NCI-H128 (cell line): ENCODE measurements around the gene SAMD1.

Source experiments
- DNase-seq: peaks from one replicate; lab custom pipeline; 2025; ENCODE audit not compliant: unreplicated experiment; lab: John Stamatoyannopoulos, UW

The SAMD1 gene

DNA sequence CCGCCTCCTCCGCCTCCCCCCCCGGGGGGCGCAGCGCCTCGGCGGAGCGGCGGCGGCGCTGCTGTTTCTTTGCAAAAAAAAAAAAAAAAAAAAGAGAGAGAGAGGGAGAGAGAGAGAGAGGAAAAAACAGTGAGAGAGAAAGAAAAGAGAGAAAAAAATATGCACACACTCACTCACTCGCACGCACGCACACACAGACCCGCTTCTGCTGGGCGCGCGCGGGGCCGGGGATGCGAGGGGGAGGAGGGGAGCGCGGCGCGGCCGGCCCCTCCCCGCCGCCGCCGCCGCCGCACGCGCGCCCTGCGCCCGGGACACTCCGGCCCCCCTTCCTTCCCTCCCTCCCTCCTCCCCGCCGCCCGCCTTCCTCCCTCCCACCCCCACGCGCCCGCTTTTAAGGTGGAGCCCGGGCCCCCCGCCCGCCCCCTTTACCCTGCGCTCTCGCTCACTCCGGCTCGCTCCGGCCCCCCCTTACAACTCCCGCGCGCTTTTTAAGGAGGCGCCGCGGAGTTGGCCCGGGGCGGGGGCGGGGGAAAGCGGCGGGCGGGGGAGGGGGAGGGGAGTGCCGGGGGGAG is at the start of gene SAMD1:
TSS of gene SAMD1 (minus strand) at position 243 of the 572 bp plus-strand sequence.
- peak; percentile 74 for DNase-seq

DNA sequence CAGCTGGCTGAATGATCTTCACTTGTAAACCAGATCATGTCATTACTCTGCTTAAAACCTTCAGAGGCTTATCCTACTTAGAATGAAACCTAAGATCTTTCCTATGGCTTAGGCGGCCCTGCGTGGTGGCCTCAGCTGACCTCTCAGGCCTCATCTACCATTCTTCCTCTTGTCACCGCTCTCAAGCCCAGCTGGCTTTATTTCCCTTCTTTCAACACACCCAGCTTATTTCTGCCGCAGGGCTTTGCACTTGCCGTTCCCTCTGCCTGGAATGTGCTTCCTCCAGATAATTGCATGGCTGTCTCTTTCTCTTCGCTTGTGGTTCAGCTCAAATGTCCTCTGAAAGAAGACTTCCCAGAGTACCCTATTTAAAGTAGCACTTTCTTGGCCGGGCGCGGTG is 49.4 kb upstream of the SAMD1 start:
- no peak for DNase-seq

DNA sequence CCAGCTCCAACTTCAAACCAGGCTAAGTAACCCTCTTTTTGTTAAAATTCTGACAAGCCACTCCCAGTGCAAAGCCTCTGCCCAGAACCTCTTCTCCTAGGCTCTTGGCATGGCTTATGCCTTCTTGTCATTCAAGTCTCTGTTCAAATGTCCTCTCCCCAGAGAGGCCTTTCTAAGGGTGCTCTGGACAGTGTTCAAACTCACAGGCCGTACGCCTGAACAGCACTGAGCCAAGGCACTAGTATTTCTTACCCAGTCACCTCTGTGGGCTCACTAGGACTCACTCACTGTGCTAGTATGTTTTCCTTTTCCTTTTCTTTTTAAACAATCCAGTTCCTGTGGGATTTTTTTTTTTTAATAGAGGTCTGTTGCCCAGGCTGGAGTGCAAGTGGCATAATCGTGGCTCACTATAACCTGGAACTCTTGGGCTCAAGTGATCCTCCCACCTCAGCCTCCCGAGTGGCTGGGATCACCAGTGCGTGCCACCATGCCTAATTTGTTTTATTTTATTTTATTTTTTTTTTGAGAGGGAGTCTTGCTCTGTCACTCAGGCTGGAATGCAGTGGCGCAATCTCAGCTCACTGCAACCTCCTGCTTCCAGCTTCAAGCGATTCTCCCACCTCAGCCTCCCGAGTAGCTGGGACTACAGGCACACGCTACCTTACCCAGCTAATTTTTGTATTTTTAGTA is 48.2 kb upstream of the SAMD1 start:
- no peak for DNase-seq

DNA sequence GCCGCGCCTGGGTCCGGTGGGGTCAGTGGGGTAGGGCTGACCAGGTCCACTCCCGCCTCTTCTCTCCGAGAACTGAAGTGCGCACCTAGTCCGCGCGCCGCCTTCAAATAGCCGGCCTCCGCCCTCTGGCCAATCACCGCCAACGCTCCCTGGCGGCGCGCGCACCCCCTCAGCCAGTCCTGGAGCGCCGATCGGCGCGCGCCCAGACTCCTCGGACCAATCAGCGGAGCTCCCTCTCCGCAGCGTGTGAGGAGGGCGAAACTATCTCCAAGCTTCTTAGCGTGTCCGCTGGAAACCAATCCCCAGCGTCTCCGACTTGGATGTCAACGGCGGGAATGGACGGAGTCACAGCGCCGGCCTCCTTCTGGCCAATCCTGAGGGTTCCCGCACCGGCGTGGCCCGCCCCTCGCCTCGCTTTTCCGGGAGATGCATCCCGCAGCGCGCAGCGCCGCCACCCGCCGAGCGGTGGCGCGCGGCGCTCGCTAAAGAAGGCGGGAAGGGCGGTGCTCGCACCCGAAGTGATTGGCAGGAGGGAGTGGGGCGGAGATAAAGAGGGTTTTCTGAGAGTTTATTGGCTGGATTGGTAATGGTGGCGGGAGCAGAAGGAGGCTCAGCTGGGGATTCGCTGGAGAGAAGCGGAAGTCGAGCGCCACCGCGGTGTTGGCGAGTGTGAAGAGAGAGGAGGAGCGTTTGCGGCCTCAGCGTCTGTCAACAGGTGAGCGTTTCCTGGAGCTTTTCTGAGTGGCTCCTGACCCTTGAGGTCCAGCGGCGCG is 46.1 kb upstream of the SAMD1 start, which contains the start of gene ASF1B:
TSS of gene ASF1B (minus strand) at position 81 of the 773 bp plus-strand sequence. CDS start 133 bp downstream, outside the sequence.
- DNase-seq = peak; percentile 99

DNA sequence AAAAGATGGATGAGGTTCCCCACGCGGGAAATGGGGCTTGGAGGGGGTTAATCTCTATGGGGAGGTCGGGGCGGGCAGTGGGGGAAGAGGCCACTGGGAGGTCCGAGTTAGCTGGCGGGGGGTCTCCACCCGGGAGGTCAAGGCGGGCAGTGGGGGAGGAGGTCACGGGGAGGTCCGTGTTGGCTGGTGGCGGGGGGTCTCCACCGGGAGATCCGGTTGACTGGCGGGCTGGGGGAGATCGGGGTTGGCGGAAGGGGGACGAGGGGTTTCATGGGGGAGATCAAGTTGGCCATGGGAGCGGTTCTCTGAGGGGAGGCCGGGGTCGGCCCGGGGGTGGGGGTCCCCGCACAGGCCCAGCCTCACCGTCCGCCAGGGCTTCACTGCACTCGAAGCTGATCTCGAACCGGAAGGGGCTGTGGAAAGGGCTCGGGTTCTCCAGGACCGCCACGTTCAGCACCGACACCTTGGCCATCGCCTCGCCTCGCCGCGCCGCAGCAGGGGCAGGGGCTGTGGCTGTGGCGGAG is 45.5 kb upstream of the SAMD1 start:
- DNase-seq = no peak

DNA sequence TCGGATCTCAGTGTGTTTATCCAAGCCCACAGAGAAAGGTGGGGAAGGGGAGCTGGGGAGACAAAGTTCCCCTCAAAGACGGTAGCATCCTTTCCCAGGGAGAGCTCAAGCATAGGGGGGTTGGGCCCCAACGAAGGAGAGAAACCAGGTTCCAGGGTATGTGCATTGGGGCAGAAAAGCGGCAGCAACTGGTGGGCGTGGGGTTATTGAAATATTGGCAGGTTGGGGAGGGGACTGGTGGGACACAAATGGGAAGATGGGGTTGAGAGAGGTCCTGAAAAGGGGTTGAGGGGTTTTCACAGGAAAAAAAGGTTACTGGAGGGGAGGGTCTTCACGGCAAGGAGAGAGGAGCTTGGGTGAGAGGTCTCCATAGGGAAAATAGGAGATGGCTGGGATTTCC is 44.8 kb upstream of the SAMD1 start:
- no peak for DNase-seq

DNA sequence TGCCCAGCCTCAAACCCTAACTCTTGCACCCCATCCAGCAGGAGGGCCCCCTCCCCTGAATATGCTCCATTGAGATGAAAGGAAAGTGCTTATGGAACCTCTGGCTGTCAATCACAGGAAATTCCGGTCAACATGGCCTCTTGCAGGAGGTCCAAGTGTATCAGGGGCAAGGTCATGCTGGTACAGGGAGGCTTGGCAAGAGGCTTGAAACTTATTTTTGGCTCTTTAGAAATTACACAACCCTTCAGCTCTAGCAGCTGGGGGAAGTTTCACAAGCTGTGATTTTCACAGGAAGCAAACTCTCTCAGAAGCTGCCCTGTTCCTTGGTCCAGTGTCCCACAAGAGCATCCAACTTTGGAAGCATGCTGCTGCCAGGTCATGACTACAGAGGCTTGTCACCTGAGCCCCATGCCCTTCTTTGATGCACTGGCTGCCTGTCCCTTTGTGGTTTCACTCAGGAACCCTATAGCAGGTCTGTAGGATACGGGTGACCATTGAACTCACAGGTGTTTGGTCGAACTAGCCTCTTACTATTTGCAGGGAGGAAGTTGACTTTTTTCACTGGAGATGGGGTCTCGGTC is 37.5 kb upstream of the SAMD1 start:
- no peak for DNase-seq

DNA sequence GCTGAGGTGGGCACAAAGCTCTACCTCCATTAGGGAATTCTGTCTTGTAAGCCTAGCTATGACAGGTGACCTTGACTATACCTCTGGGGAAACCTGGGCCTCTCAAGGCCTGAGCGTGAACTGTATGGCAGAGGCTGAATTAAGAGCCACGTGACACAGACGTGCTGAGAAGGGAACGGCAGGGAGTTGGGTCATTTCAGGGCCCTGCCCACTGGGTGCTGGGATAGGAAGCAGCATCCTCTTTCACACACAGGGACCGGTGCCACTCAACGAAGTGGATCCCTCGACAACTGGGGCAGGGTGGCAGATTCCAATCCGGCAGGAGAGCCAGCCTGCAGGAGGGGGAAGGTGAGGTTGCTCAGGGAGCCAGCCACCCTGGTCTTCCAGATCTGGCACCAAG is 36.6 kb upstream of the SAMD1 start:
- DNase-seq = no peak

DNA sequence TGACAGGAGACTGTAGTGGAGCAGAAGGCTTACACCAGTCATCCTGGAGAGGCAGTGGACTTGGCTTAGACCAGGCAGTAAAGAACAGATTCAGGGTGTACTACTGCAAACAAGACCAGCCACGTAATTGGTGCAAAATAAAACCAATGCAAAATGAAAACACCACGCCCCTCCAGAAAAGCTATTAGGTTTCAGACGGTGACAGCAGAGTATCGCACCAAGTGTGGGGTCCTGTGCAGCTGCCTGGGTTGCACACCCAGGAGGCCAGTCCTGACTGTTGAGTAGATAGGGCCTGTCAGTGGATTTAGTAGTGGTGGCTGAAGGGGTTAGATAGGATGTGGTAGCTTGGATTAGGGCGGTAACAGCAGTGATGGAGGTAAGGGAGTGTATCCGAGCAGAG is 32.4 kb upstream of the SAMD1 start:
- no peak for DNase-seq

DNA sequence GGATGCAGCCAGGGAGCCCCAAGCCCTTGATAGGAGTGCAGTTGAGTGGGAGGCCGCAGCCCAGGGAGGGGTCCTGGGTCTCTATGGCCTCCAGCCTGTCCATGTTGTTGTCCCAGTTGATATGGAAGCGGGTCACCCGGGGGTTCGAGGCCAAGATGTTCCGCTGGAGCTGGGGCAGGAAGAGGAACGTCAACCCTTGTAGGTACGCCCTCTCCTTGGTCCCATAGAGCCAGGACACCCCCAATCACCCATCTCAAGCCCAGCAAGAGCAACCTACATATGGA is 29.9 kb upstream of the SAMD1 start:
- DNase-seq = no peak

DNA sequence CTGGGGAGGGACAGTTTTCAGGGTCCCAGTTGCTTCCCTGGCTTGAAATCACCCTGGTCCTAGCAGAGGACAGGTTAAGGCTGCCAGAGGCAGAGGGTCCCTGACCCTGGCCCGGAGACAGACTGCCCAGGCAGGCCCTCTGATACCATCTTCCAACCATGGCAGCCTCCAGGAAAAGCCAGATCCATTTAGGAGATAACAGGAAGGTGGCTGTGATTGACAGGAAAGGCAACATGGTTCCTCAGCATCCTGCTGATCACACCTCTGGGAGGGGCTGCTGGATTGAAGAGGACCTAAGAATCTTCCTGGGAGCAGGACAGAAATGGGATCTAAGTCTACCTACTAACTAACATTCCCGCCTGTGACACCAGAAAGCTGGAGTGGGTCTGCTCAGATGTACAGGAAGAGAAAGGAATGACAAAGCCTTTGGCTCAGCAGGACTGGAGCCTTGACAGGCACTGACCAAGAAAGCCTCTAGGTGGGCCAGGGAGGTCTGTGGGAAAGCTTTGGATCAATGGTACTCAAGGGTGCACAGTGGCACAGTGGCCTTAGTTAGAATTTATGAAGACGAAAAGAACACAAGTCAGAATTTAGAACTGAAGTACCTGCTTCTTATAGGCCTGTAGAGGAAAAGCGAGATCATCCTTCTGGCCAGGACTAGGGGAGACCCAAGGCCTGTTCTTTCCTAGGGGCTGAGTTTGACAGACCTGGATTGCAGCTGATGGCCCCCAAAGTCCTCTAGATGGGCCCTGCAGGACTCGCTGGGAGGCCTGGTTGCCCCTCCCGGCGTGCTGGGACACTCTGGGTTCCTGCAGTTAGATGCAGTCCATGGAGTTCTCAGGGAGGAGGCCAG is 29.3 kb upstream of the SAMD1 start:
- DNase-seq = no peak

DNA sequence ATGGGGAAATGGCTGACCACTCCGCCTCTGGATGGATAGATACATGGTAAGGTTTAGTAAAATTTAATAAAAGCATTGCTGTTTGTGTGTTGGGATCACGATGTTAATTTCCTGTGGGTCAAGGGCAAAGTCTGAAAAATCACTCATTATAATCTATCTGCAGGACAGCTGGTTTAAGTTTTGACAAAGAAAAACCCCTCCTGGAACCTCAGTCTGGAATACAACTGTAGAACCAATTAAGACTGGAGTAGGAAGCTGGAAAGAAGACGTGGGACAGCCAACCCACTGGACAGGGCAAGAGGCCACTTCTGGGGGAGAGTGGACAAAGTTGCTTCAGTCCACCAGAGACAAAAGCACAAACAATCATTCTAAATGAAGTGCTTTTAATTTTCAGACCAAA is 28.6 kb upstream of the SAMD1 start:
- no peak for DNase-seq

DNA sequence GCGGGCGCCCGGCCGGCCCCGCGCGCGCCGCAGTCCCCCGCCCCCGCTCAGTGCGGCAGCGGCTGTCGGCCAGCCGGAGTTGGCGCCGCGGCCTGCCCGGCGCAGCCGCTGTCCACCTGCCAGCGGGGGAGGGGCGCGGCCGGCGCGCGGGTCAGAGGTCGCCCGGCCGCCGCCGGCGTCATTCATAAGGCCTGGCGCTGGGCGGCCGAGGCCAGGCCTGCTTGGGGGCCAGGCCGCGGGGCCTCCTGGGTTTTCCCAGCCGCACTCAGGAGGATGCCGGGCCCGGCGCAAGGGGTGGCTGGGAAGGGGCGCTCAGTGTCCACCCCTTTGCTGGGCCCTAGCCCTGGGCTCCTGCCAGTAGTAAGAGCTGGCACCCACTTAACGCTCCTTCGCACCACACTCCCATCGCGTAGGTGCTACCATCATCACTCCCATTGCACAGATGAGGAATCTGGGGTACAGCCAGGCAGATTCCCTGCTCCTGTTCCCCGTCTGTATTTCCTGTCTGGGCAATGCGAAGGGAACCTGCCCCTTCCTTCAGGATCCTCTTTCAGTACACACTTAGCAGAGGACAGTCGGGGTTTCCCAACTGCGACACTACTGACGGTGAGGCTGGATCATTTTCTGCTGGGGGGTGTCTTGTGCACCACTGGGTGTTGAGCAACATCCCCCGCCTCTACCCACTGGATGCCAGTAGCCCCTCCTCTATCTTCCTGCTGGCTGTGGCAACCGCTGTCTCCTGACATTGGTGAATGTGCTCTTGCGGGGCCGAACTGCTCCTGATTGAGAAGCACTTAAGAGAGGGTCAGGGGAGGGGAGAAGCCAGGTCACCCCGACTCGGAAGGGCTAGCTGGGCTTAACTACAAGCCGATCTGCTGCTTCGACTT is 27.9 kb upstream of the SAMD1 start:
- DNase-seq = peak; percentile 8

DNA sequence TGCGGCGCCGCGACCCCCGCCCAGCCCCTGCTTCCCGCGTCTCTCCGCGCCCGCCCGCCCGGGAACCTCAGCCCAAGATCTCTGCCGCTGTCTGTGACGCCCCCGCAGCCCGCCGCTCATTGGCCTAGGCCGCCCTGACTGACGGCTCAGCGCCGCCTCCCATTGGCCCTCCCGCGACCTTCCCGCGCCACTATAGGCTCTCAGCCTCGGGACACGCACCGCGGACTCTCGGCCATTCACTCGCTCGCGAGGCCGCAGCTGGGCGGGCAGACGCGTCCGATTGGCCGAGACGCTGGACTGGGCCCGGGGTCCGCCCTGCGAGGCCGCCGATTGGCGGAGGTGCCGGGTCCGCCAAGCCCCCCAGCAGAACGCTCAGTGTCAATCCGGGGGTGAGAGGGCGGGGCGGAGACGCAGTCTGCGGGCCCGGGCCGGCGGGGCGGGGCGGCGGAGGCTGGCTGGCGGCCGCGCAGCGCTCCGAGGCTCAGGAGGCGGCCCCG is 27.2 kb upstream of the SAMD1 start, which contains the start of gene PRKACA:
TSS of gene PRKACA (minus strand) at position 95 of the 497 bp plus-strand sequence. CDS start 215 bp downstream, outside the sequence.
- DNase-seq = peak; percentile 97

DNA sequence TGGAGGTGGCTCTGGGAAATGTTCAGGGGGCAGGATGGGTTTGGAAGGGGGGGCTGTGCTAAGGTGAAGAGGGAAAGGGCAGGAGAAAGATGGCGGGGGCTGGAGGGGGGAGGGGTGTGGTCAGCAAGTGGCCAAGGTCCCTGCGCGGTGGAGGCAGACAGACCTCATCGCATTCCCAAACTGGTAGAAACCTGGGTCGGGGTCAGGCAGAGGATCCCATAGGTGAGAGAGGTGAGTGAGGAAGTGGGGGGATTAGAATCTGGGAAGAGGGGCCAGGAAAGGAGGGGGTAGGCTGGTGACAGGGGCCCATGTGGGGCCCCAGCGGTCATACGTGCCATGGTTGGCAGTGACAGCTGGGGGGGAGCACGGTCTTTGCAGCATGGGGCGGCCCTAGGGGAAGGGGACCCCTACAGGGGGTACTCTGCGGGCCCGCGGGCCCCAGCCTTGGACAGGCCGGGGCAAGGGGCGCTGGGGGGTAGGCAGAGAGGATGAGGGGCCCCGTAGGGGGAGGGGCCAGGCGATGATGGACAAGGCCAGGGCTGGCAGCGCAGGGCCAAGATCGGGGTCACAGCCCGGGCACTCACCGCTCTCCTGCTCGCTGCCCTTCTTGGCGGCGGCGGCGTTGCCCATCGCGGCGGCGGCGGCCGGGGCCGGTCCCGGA is 26.5 kb upstream of the SAMD1 start:
- no peak for DNase-seq

DNA sequence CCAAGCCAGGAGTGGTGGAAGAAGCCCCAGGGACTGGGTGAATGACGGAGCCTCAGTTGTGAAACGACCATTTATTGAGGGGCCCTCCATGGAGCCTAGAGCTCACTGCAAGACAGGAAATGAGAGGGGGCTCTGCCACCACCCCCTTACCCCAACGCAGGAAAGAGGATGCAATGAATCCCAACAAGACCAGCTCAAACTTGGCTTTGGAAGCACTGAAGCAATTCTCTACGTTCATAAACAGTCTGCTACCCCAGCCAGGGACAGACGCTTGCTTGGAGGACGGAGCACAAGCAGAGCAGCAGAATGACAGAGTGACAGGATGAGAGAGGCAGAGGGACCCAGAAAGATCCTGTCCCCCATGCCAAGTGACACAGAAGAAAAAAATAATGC is 26.0 kb upstream of the SAMD1 start:
- no peak for DNase-seq

DNA sequence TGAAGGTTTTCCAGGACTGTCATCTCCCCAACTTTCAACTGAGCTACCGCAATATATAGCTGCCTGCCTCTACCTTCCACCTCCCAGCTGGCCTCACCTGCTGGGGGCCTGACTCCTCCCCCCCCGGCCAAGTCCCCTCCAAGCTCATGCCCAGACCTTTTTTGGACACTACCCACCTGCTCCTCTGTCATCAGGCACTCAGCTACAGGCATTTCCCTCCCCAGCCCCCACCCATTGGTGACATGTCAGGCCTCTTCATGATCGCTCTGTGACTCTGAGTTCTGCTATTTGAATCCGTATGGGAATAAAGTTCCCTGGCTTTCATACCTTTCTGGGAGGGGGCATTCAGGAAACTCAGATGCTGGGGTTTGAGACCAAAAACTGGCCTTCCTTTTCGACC is 25.2 kb upstream of the SAMD1 start:
- DNase-seq = no peak

DNA sequence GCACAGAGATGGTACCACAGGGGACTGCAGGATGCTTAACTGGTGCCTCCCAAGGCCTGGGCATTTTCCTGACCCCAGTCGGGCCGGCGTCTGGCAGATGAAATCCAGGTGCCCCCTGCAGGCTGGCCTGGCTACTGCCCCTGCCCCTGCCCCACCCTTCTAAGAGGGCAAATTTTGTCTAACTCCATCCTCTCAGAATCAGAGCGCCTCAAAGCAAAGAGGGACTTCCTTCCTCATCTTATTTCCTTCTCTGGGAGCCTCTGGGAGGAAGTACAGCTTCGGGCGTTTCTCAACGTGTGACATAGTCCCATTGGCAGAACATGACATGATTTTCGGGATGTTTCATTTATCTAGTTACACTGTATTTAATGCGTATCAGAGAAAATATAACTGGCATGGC is 24.3 kb upstream of the SAMD1 start:
- DNase-seq = no peak

DNA sequence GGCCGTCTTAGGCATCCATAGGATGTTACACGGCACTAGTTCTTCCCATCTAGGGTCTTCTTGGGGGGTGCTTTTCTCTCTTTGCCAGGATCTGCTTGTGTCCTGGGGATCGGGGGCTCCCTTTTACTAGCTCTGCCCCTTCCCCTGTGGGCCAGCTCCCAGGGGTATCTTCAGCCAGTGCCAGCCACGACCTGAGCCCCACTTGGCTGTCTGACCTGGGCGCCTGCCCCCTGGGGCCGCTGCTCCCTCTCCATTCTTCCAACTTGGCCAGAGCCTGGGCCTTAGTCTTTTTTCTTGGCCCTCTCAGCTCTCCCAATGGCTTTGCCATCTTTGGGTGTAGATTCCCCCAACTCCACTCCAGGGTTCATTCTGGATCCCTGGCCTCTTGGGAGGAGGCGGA is 23.9 kb upstream of the SAMD1 start:
- DNase-seq = no peak
